ENCODE measurements around the gene LRP1B. TPM values are rescaled to one million over a fixed set of nuclear protein-coding genes. Genes with fewer than 3 reads are reported as not detected.

Gene LRP1B
- total RNA-seq, 2 donors from 2014 or later: 0.91 to 1.2 TPM

- TF ChIP-seq CTCF (IDR thresholded peaks at IDR 0.05) (no peak), POLR2A (IDR thresholded peaks at IDR 0.05) (no peak), POLR2AphosphoS5 (IDR thresholded peaks at IDR 0.05) (no peak)
- WGBS: 95% methylated on average over 2 of the region's 2 CpGs
- no peaks in the 10 kb centered on the region for H3K36me3 ChIP-seq
- intact Hi-C loops (cut with DNase I): no loop called here
- H3K27ac ChIP-seq: no peak overlapping the region
- H3K4me1 ChIP-seq (replicated peaks): no peaks in the 10 kb centered on the region
- H3K27me3 ChIP-seq (replicated peaks; ENCODE audit: insufficient read depth): no peaks in the 10 kb centered on the region
- H3K4me3 ChIP-seq: no peak overlapping the region
- DNase-seq (ENCODE audit: low spot score): no peak
- no peaks in the 10 kb centered on the region for H3K9me3 ChIP-seq
Measured at GRCh38 chr2:140595107-140595506, 1535.7 kb downstream of the LRP1B start.

GRCh38 chr2:140593132-140593531 lies 1537.7 kb downstream of the LRP1B start:
- intact Hi-C loops (cut with DNase I): no loop called here
- H3K27me3 ChIP-seq (replicated peaks; ENCODE audit: insufficient read depth): no peaks in the 10 kb centered on the region
- H3K27ac ChIP-seq: no peak overlapping the region
- WGBS: 0% methylated on average over 1 of the region's 1 CpG
- TF ChIP-seq POLR2AphosphoS5 (IDR thresholded peaks at IDR 0.05): no peak
- no peak for TF ChIP-seq POLR2A (IDR thresholded peaks at IDR 0.05)
- TF ChIP-seq CTCF (IDR thresholded peaks at IDR 0.05): no peak
- H3K4me1 ChIP-seq (replicated peaks): no peaks in the 10 kb centered on the region
- no peaks in the 10 kb centered on the region for H3K36me3 ChIP-seq
- DNase-seq (ENCODE audit: low spot score): no peak
- no peaks in the 10 kb centered on the region for H3K9me3 ChIP-seq
- H3K4me3 ChIP-seq: no peak overlapping the region

GRCh38 chr2:140589696-140590095 lies 1541.1 kb downstream of the LRP1B start:
- Histone ChIP-seq H3K4me3 (no peak overlapping the region), H3K27ac (no peak overlapping the region), H3K4me1 (replicated peaks) (no peaks in the 10 kb centered on the region), H3K27me3 (replicated peaks; ENCODE audit: insufficient read depth) (no peaks in the 10 kb centered on the region), H3K9me3 (no peaks in the 10 kb centered on the region), H3K36me3 (no peaks in the 10 kb centered on the region)
- DNase-seq (ENCODE audit: low spot score): no peak
- TF ChIP-seq POLR2A (IDR thresholded peaks at IDR 0.05): no peak
- intact Hi-C loops (cut with DNase I): no loop called here

GRCh38 chr2:140589273-140589672 lies 1541.5 kb downstream of the LRP1B start:
- Histone ChIP-seq H3K27ac (no peak overlapping the region), H3K9me3 (no peaks in the 10 kb centered on the region), H3K36me3 (no peaks in the 10 kb centered on the region), H3K4me3 (no peak overlapping the region), H3K27me3 (replicated peaks; ENCODE audit: insufficient read depth) (no peaks in the 10 kb centered on the region), H3K4me1 (replicated peaks) (no peaks in the 10 kb centered on the region)
- no peak for DNase-seq (ENCODE audit: low spot score)
- TF ChIP-seq POLR2A (IDR thresholded peaks at IDR 0.05) (no peak), POLR2AphosphoS5 (IDR thresholded peaks at IDR 0.05) (no peak), CTCF (IDR thresholded peaks at IDR 0.05) (no peak)
- intact Hi-C loops (cut with DNase I): no loop called here
- WGBS: 45% methylated on average over 1 of the region's 1 CpG

- Histone ChIP-seq H3K27ac (no peak overlapping the region), H3K4me3 (no peak overlapping the region), H3K27me3 (replicated peaks; ENCODE audit: insufficient read depth) (no peaks in the 10 kb centered on the region), H3K9me3 (no peaks in the 10 kb centered on the region), H3K4me1 (replicated peaks) (no peaks in the 10 kb centered on the region), H3K36me3 (no peaks in the 10 kb centered on the region)
- intact Hi-C loops (cut with DNase I): no loop called here
- no peak for TF ChIP-seq POLR2A (IDR thresholded peaks at IDR 0.05)
- TF ChIP-seq POLR2AphosphoS5 (IDR thresholded peaks at IDR 0.05): no peak
- TF ChIP-seq CTCF (IDR thresholded peaks at IDR 0.05): no peak
- WGBS: 85% methylated on average over 2 of the region's 2 CpGs
- DNase-seq (ENCODE audit: low spot score): no peak
Measured at GRCh38 chr2:140586379-140586778, 1544.4 kb downstream of the LRP1B start.
